Osteoblast (primary cell): ENCODE results near the gene MYH11. TPM values are rescaled to one million over a fixed set of nuclear protein-coding genes. Genes with fewer than 3 reads are reported as not detected.

ENCODE experiments used
- DNase-seq: peaks from one replicate; pipeline ENCODE4 v3.0.0; 2011; ENCODE audit warnings: low spot score, mixed read lengths; ENCODE audit not compliant: insufficient read length; ENCODE audit errors: missing footprints
- H2AFZ ChIP-seq: 2 replicates; pipeline ENCODE4 v1.6.0; 2011; ENCODE audit warnings: mild to moderate bottlenecking, low read length
- H3K27ac ChIP-seq: 2 replicates; pipeline ENCODE4 v1.5.1; 2011; ENCODE audit warnings: mild to moderate bottlenecking, low read depth, low read length, moderate library complexity
- H3K27me3 ChIP-seq: 2 replicates; pipeline ENCODE4 v1.6.0; 2012; ENCODE audit warnings: mild to moderate bottlenecking, control low read depth, inconsistent platforms, low read length, moderate library complexity; ENCODE audit not compliant: insufficient read depth
- H3K36me3 ChIP-seq: 2 replicates; pipeline ENCODE4 v1.5.1; 2011; ENCODE audit warnings: mild to moderate bottlenecking, low read length, control low read depth, moderate library complexity; ENCODE audit not compliant: insufficient read depth
- H3K4me1 ChIP-seq: 2 replicates; pipeline ENCODE4 v1.5.1; 2011; ENCODE audit warnings: mild to moderate bottlenecking, low read length, control low read depth, moderate library complexity; ENCODE audit not compliant: insufficient read depth
- H3K4me2 ChIP-seq: 2 replicates; pipeline ENCODE4 v1.6.0; 2011; ENCODE audit warnings: mild to moderate bottlenecking, low read length; ENCODE audit not compliant: insufficient read depth
- H3K4me3 ChIP-seq: fragments of 200-600 bp; sonication (generic); 3 replicates; pipeline ENCODE4 v1.5.1; 2012; ENCODE audit warnings: mild to moderate bottlenecking, low read length, inconsistent platforms; ENCODE audit not compliant: insufficient read depth
- H3K79me2 ChIP-seq: 2 replicates; pipeline ENCODE4 v1.6.0; 2012; ENCODE audit warnings: mild to moderate bottlenecking, low read length, control low read depth, inconsistent platforms; ENCODE audit not compliant: insufficient read depth
- H3K9me3 ChIP-seq: 2 replicates; pipeline ENCODE4 v1.5.1; 2011; ENCODE audit warnings: low read depth, low read length, control low read depth
- H4K20me1 ChIP-seq: 2 replicates; pipeline ENCODE4 v1.6.0; 2012; ENCODE audit warnings: mild to moderate bottlenecking, low read length, control low read depth; ENCODE audit not compliant: insufficient read depth
- CTCF ChIP-seq: IDR thresholded peaks from 2 replicates; pipeline ENCODE4 v1.5.1; 2011; ENCODE audit warnings: mild to moderate bottlenecking, low read depth, low read length, moderate library complexity; ENCODE audit errors: extremely low read depth
- total RNA-seq: library from RNA; depleted of rRNA; stranded (reverse); fragments of >200 nt; gene quantifications from 2 replicates; pipeline ENCODE4 v1.2.3, GENCODE V29; 2012

MYH11 gene
- total RNA-seq, 1 donor, result under 0.01 TPM

GRCh38 chr16:15833541-15833940 lies 23.3 kb downstream of the MYH11 start:
- Histone ChIP-seq H4K20me1 (no peaks in the 10 kb centered on the region), H3K4me1 (no peaks in the 10 kb centered on the region), H3K27ac (no peak overlapping the region), H3K36me3 (no peaks in the 10 kb centered on the region), H3K79me2 (no peaks in the 10 kb centered on the region), H2AFZ (no peak overlapping the region), H3K4me2 (no peak overlapping the region), H3K9me3 (no peaks in the 10 kb centered on the region), H3K4me3 (no peak overlapping the region), H3K27me3 (peaks cover 20% of the 10 kb centered on the region)
- TF ChIP-seq CTCF, result no peak
- no peak for DNase-seq

GRCh38 chr16:15832241-15832640 lies 24.6 kb downstream of the MYH11 start:
- H2AFZ ChIP-seq, result no peak overlapping the region

GRCh38 chr16:15830832-15831451 lies 25.9 kb downstream of the MYH11 start:
- Histone ChIP-seq H3K4me3 (no peak overlapping the region), H2AFZ (no peak overlapping the region), H3K9me3 (no peaks in the 10 kb centered on the region), H3K27me3 (peaks cover 25% of the 10 kb centered on the region), H3K4me1 (no peaks in the 10 kb centered on the region), H3K27ac (no peak overlapping the region), H4K20me1 (no peaks in the 10 kb centered on the region), H3K36me3 (no peaks in the 10 kb centered on the region), H3K79me2 (no peaks in the 10 kb centered on the region), H3K4me2 (no peak overlapping the region)
- DNase-seq, result no peak
- no peak for TF ChIP-seq CTCF

More at GRCh38 chr16:15832241-15832640, 24.6 kb downstream of the MYH11 start:
- no peaks in the 10 kb centered on the region for H4K20me1 ChIP-seq
- H3K36me3 ChIP-seq, result no peaks in the 10 kb centered on the region
- no peak for DNase-seq
- H3K4me3 ChIP-seq, result no peak overlapping the region
- H3K27me3 ChIP-seq, result peaks cover 21% of the 10 kb centered on the region
- TF ChIP-seq CTCF, result no peak
- H3K4me2 ChIP-seq, result no peak overlapping the region
- H3K9me3 ChIP-seq, result no peaks in the 10 kb centered on the region
- no peaks in the 10 kb centered on the region for H3K79me2 ChIP-seq
- H3K4me1 ChIP-seq, result no peaks in the 10 kb centered on the region
- H3K27ac ChIP-seq, result no peak overlapping the region

- TF ChIP-seq CTCF, result no peak
- no peak overlapping the region for H3K4me2 ChIP-seq
- DNase-seq, result peak; percentile 47
- H3K9me3 ChIP-seq, result no peaks in the 10 kb centered on the region
- no peaks in the 10 kb centered on the region for H4K20me1 ChIP-seq
- H3K27me3 ChIP-seq, result peaks cover 27% of the 10 kb centered on the region
- no peaks in the 10 kb centered on the region for H3K36me3 ChIP-seq
- H3K27ac ChIP-seq, result no peak overlapping the region
- no peaks in the 10 kb centered on the region for H3K4me1 ChIP-seq
- no peaks in the 10 kb centered on the region for H3K79me2 ChIP-seq
- no peak overlapping the region for H3K4me3 ChIP-seq
- no peak overlapping the region for H2AFZ ChIP-seq
Observed at GRCh38 chr16:15829460-15829859, 27.4 kb downstream of the MYH11 start.
